Uterus (tissue), 2 donors: ENCODE measurements around the gene BRF1.
"Not testable (repeated sequence)": the region's sequence is repeated elsewhere in the genome, so short reads cannot be mapped to it uniquely, and the experiment has no call there.

ENCODE experiments used
- CTCF ChIP-seq, 4 experiments: fragments of 200-600 bp in 2 of 4; fragments of 450-650 bp in 2 of 4; sonication (generic) in 2 of 4; IDR thresholded peaks; one replicate each; pipeline ENCODE4 v1.5.1; 2016 to 2019; ENCODE audit warnings: antibody characterized with exemption in 4 of 4, mild to moderate bottlenecking in 2 of 4, moderate library complexity in 1 of 4
- POLR2A ChIP-seq, 2 donors: fragments of 450-650 bp; IDR thresholded peaks; one replicate each; pipeline ENCODE4 v1.6.1; 2016; ENCODE audit warnings: antibody characterized with exemption in 2 of 2, mild to moderate bottlenecking in 1 of 2, moderate library complexity in 1 of 2

DNA sequence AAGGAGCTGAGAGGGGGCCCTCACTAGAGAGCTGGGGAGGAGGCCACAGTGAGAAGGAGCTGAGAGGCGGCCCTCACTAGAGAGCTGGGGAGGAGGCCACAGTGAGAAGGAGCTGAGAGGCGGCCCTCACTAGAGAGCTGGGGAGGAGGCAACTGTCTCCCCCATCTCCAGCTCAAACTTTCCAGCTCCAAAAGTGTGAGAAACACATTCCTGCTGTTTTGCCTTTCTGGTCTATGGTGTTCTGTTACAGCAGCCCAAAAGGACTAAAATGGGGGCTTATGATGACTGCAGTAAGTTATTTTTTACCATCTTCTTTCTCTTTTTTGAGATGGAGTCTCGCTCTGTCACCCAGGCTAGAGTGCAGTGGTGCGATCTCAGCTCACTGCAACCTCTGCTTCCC lies 23.4 kb downstream of the BRF1 start:
- not testable (repeated sequence) for TF ChIP-seq CTCF, POLR2A (IDR thresholded peaks at IDR 0.05)
